A204.1 (cell line): ENCODE data around the gene NDUFS6.

Experiments
- FAIRE-seq: peaks from 2 replicates; lab custom pipeline; 2012; peaks lifted over from hg19 to GRCh38; lab: Jason Lieb, UNC

The NDUFS6 gene

GRCh38 chr5:1765880-1766235, 35.3 kb upstream of the NDUFS6 start:
- FAIRE-seq: no peak

GRCh38 chr5:1767524-1768282, 33.5 kb upstream of the NDUFS6 start:
- no peak for FAIRE-seq

GRCh38 chr5:1768283-1769000, 32.8 kb upstream of the NDUFS6 start:
- FAIRE-seq: no peak

GRCh38 chr5:1769017-1769640, 32.1 kb upstream of the NDUFS6 start:
- no peak for FAIRE-seq

GRCh38 chr5:1769752-1770442, 31.3 kb upstream of the NDUFS6 start:
- FAIRE-seq: no peak

- FAIRE-seq: no peak
Measured at GRCh38 chr5:1770443-1770802, 30.8 kb upstream of the NDUFS6 start.

- FAIRE-seq: no peak
Measured at GRCh38 chr5:1771149-1772065, 29.8 kb upstream of the NDUFS6 start.

- FAIRE-seq: no peak
Measured at GRCh38 chr5:1772634-1773033, 28.6 kb upstream of the NDUFS6 start.

- no peak for FAIRE-seq
Measured at GRCh38 chr5:1776831-1777230, 24.4 kb upstream of the NDUFS6 start.

GRCh38 chr5:1777281-1778137, 23.7 kb upstream of the NDUFS6 start:
- no peak for FAIRE-seq

GRCh38 chr5:1778138-1779020, 22.8 kb upstream of the NDUFS6 start:
- FAIRE-seq: no peak

- no peak for FAIRE-seq
Measured at GRCh38 chr5:1779021-1779680, 22.1 kb upstream of the NDUFS6 start.

- no peak for FAIRE-seq
Measured at GRCh38 chr5:1779782-1780613, 21.2 kb upstream of the NDUFS6 start.

GRCh38 chr5:1780614-1780930, 20.6 kb upstream of the NDUFS6 start:
- no peak for FAIRE-seq

GRCh38 chr5:1781107-1781506, 20.1 kb upstream of the NDUFS6 start:
- FAIRE-seq: no peak

- FAIRE-seq: no peak
Measured at GRCh38 chr5:1781726-1782384, 19.4 kb upstream of the NDUFS6 start.

GRCh38 chr5:1782385-1783215, 18.6 kb upstream of the NDUFS6 start:
- no peak for FAIRE-seq
